HFF-Myc (cell line): ENCODE results near the gene RGMB.

Experiments
- DNase-seq: peaks from one replicate; pipeline ENCODE4 v3.0.0-alpha.2; 2011; ENCODE audit warnings: low read depth; ENCODE audit errors: extremely low read depth
- H3K4me3 ChIP-seq: replicated peaks from 2 replicates; pipeline ENCODE4 v1.5.1; 2011; ENCODE audit warnings: low read depth, mild to moderate bottlenecking, control low read depth, low read length
- TF ChIP-seq, protein P1 (sequence below): IDR thresholded peaks from 2 replicates; pipeline ENCODE4 v1.5.1; 2012; ENCODE audit warnings: mild to moderate bottlenecking, low read depth, low read length, control low read depth; ENCODE audit errors: missing control alignments

RGMB gene

DNA sequence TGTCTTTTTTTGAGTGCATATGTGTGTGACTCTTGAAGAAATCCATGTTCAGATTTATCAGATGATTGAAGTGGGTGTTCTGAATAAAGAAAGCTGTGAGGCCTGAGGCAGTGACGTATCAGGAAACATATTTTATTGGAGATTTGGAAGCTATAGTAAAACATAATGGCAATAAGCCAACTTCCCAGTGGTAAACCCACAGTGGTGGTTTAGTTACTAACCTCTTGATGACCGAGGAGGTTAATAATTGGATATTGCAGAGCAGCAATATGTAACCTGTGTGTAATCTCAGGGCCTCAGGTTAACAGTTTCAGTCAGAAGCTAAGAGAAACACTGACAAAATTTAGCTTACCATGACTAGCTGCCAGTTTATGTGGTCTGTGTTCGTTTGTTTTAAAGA lies 6.9 kb downstream of the RGMB start:
- H3K4me3 ChIP-seq: no peak overlapping the region
- DNase-seq: no peak
- TF ChIP-seq, protein P1, sequence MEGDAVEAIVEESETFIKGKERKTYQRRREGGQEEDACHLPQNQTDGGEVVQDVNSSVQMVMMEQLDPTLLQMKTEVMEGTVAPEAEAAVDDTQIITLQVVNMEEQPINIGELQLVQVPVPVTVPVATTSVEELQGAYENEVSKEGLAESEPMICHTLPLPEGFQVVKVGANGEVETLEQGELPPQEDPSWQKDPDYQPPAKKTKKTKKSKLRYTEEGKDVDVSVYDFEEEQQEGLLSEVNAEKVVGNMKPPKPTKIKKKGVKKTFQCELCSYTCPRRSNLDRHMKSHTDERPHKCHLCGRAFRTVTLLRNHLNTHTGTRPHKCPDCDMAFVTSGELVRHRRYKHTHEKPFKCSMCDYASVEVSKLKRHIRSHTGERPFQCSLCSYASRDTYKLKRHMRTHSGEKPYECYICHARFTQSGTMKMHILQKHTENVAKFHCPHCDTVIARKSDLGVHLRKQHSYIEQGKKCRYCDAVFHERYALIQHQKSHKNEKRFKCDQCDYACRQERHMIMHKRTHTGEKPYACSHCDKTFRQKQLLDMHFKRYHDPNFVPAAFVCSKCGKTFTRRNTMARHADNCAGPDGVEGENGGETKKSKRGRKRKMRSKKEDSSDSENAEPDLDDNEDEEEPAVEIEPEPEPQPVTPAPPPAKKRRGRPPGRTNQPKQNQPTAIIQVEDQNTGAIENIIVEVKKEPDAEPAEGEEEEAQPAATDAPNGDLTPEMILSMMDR: no peak

DNA sequence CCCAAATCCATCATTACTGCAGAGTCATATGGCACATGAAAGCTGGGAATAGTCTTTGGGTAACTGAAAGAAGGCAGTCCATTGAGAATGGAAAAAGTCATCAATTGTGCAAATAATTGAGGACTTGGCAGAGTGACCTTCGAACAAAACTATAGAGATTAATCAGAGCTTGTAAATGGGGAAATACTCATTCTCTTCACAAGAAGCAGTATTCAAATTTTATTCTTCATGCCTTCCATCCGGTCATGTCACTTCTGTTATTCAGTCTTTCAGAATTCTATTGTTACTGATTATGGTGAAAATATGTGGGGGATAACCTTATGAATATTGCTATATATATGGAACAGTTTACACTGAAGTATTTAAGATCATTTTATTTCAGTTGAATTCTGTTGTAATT lies 8.1 kb downstream of the RGMB start:
- H3K4me3 ChIP-seq: no peak overlapping the region
- TF ChIP-seq, protein P1: no peak
- DNase-seq: no peak

DNA sequence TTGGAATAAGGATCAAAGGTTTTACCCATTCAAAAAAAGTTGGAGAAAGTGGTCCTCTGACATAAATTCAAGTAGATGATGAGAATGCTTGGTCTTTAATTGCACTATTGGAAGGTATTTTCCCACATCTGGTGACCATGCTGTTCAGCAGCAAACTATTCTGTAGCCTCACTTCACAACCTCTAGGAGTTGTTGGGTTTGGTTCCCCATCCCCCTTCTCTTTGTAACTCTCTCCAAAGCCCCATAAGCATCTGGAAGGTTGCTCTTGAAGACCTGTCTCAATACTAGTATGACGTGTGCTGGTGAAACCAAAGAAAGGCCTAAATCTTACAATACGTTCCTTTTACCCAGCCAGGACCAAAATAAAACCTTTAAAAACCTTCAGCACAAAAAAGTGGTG lies 8.5 kb downstream of the RGMB start:
- H3K4me3 ChIP-seq: no peak overlapping the region
- no peak for DNase-seq
- TF ChIP-seq, protein P1: no peak

DNA sequence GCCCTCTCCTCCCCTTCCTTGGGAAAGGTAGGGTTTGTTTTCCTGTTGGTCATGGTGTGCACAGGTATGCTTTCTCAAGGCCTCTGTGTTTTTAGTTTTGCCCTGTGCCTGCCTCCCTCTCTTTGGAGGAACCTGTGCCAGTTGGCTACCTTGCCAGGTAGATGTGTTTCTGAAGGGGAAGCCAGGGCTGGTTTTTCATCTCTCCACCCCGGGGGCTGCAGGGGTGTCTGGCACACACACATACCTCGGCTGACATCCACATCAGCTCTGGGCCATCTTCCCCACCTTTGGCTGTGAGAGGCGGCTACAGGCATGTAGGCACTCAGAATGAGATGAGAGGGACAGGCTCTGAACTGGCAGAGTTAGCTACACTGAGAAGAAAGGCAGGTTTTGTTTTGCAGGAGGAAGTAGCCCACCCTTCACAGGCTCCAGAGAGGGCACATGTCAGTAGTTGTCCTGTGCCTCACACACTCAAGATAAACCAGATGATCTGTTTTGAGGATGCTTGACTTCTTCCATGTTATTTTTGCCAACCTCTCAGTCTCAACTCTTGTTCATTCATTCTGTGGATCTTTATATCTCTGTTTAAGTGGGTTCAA lies 9.7 kb downstream of the RGMB start:
- no peak for DNase-seq
- H3K4me3 ChIP-seq: no peak overlapping the region
- TF ChIP-seq, protein P1: no peak

DNA sequence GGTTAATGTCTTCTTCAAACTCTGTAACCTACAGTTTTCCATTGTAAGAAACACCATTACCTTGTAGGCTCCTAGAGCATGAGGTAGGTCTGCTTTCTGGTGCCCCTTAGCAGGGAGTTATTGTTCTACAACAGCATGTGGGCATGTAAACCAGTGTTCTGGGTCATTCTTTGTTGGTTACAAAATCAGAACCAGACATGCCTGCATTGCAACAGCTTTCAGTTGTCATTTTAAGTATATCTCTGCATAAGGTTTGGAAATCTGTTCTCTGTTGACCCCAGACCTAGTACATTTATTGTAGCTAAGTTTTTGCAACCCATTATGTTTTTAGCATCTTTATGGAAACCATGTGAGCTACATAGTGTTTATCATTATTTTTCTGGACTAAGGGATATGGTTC lies 10.9 kb downstream of the RGMB start:
- DNase-seq: no peak
- H3K4me3 ChIP-seq: no peak overlapping the region
- TF ChIP-seq, protein P1: no peak

DNA sequence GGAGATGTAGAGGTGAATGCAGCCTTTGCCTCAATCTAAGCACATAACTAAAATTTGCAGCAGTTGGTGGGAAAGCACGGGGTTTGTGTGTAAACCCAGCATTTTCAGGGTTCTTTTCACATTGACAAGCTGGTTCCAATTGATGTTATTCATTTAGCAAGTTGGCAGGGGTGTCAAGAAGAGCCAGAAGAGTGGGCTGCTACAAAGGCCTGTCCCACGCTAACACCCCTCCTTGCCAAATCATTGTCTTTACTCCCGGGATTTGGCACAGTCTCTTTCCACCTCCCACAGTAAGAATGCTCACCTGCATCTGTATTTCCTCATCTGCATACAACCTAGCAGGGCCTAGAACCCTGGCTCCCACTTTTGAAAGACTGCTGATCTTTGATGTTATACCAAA lies 11.8 kb downstream of the RGMB start:
- H3K4me3 ChIP-seq: no peak overlapping the region
- no peak for DNase-seq
- TF ChIP-seq, protein P1: no peak
